Activated naive CD8-positive, alpha-beta T cell treated with anti-CD3 and anti-CD28 coated beads, Interleukin-2, amount 50 U/mL, for 24 hours (primary cell): Measurements from ENCODE around the gene SMIM8.

ENCODE experiments used
- ATAC-seq: fragments of 150-1000 bp; cut with Tn5 transposase; one replicate; pipeline ENCODE4 v1.10.0; 2021
- DNase-seq: peaks from one replicate; pipeline ENCODE4 v3.0.0; 2021
- H3K27ac Mint-ChIP-seq: one replicate; pipeline ENCODE4 v1.8.0; 2021; ENCODE audit warnings: mild to moderate bottlenecking, mixed read lengths
- H3K27me3 Mint-ChIP-seq: one replicate; pipeline ENCODE4 v1.8.0; 2021; ENCODE audit warnings: mixed read lengths
- H3K36me3 Mint-ChIP-seq: one replicate; pipeline ENCODE4 v1.8.0; 2021; ENCODE audit warnings: low read depth, mixed read lengths
- H3K4me1 Mint-ChIP-seq: one replicate; pipeline ENCODE4 v1.8.0; 2021; ENCODE audit warnings: mixed read lengths
- H3K4me3 Mint-ChIP-seq: one replicate; pipeline ENCODE4 v1.8.0; 2021; ENCODE audit warnings: mild to moderate bottlenecking, moderate library complexity, mixed read lengths
- H3K9me3 Mint-ChIP-seq: one replicate; pipeline ENCODE4 v1.8.0; 2021; ENCODE audit warnings: mixed read lengths

SMIM8 gene

GRCh38 chr6:87349896-87350295 is 27.5 kb downstream of the SMIM8 start:
- Mint-ChIP-seq H3K4me3 (no peak overlapping the region), H3K9me3 (no peaks in the 10 kb centered on the region), H3K27ac (no peak overlapping the region), H3K36me3 (peaks cover 4% of the 10 kb centered on the region), H3K27me3 (no peaks in the 10 kb centered on the region), H3K4me1 (no peaks in the 10 kb centered on the region)
- DNase-seq: no peak
- no peak for ATAC-seq

- DNase-seq: no peak
- no peaks in the 10 kb centered on the region for H3K27me3 Mint-ChIP-seq
- no peak overlapping the region for H3K27ac Mint-ChIP-seq
- no peaks in the 10 kb centered on the region for H3K9me3 Mint-ChIP-seq
- no peak for ATAC-seq
- no peaks in the 10 kb centered on the region for H3K4me1 Mint-ChIP-seq
- H3K36me3 Mint-ChIP-seq: no peaks in the 10 kb centered on the region
- H3K4me3 Mint-ChIP-seq: no peak overlapping the region
These were observed 28.1 kb downstream of the SMIM8 start for GRCh38 chr6:87350516-87350915.

- no peak for ATAC-seq
- H3K36me3 Mint-ChIP-seq: no peaks in the 10 kb centered on the region
- H3K9me3 Mint-ChIP-seq: no peaks in the 10 kb centered on the region
- no peaks in the 10 kb centered on the region for H3K4me1 Mint-ChIP-seq
- no peaks in the 10 kb centered on the region for H3K27me3 Mint-ChIP-seq
- DNase-seq: no peak
- H3K27ac Mint-ChIP-seq: no peak overlapping the region
- H3K4me3 Mint-ChIP-seq: no peak overlapping the region
These were observed 29.2 kb downstream of the SMIM8 start for GRCh38 chr6:87351583-87351982.

- H3K4me3 Mint-ChIP-seq: no peak overlapping the region
These were observed 33.8 kb downstream of the SMIM8 start for GRCh38 chr6:87356181-87356580.

GRCh38 chr6:87357479-87358196 is 35.2 kb downstream of the SMIM8 start:
- Mint-ChIP-seq H3K9me3 (no peaks in the 10 kb centered on the region), H3K4me3 (no peak overlapping the region), H3K36me3 (no peaks in the 10 kb centered on the region), H3K27ac (no peak overlapping the region), H3K27me3 (no peaks in the 10 kb centered on the region), H3K4me1 (no peaks in the 10 kb centered on the region)
- DNase-seq (no peak), ATAC-seq (no peak)

More at GRCh38 chr6:87356181-87356580, 33.8 kb downstream of the SMIM8 start:
- H3K9me3 Mint-ChIP-seq: no peaks in the 10 kb centered on the region
- ATAC-seq (no peak), DNase-seq (no peak)
- H3K4me1 Mint-ChIP-seq: no peaks in the 10 kb centered on the region
- H3K36me3 Mint-ChIP-seq: no peaks in the 10 kb centered on the region
- H3K27ac Mint-ChIP-seq: no peak overlapping the region
- H3K27me3 Mint-ChIP-seq: no peaks in the 10 kb centered on the region

GRCh38 chr6:87364602-87365252 is 42.3 kb downstream of the SMIM8 start:
- Mint-ChIP-seq H3K36me3 (no peaks in the 10 kb centered on the region), H3K27me3 (no peaks in the 10 kb centered on the region), H3K4me3 (no peak overlapping the region), H3K27ac (no peak overlapping the region), H3K4me1 (no peaks in the 10 kb centered on the region), H3K9me3 (peaks cover 5% of the 10 kb centered on the region)
- DNase-seq (no peak), ATAC-seq (no peak)

- Mint-ChIP-seq H3K4me3 (no peak overlapping the region), H3K36me3 (no peaks in the 10 kb centered on the region), H3K27ac (no peak overlapping the region), H3K27me3 (no peaks in the 10 kb centered on the region), H3K4me1 (no peaks in the 10 kb centered on the region), H3K9me3 (peaks cover 5% of the 10 kb centered on the region)
- no peak for ATAC-seq
- no peak for DNase-seq
These were observed 43.9 kb downstream of the SMIM8 start for GRCh38 chr6:87366072-87366827.

GRCh38 chr6:87366899-87367298 is 44.5 kb downstream of the SMIM8 start:
- Mint-ChIP-seq H3K9me3 (peaks cover 5% of the 10 kb centered on the region), H3K4me3 (no peak overlapping the region), H3K27me3 (no peaks in the 10 kb centered on the region), H3K36me3 (no peaks in the 10 kb centered on the region), H3K4me1 (no peaks in the 10 kb centered on the region), H3K27ac (no peak overlapping the region)
- ATAC-seq: no peak
- no peak for DNase-seq

GRCh38 chr6:87373377-87373776 is 51.0 kb downstream of the SMIM8 start:
- no peak for ATAC-seq

GRCh38 chr6:87375315-87375714 is 52.9 kb downstream of the SMIM8 start:
- Mint-ChIP-seq H3K36me3 (peaks cover 4% of the 10 kb centered on the region), H3K27me3 (no peaks in the 10 kb centered on the region), H3K4me3 (no peak overlapping the region), H3K27ac (no peak overlapping the region), H3K4me1 (no peaks in the 10 kb centered on the region), H3K9me3 (no peaks in the 10 kb centered on the region)
- ATAC-seq: no peak
- no peak for DNase-seq

More at GRCh38 chr6:87373377-87373776, 51.0 kb downstream of the SMIM8 start:
- Mint-ChIP-seq H3K9me3 (no peaks in the 10 kb centered on the region), H3K27ac (no peak overlapping the region), H3K36me3 (peaks cover 2% of the 10 kb centered on the region), H3K27me3 (no peaks in the 10 kb centered on the region), H3K4me3 (no peak overlapping the region), H3K4me1 (no peaks in the 10 kb centered on the region)
- DNase-seq: no peak

GRCh38 chr6:87376643-87377042 is 54.3 kb downstream of the SMIM8 start:
- Mint-ChIP-seq H3K4me3 (no peak overlapping the region), H3K9me3 (no peaks in the 10 kb centered on the region), H3K27ac (no peak overlapping the region), H3K27me3 (no peaks in the 10 kb centered on the region), H3K36me3 (peaks cover 4% of the 10 kb centered on the region), H3K4me1 (no peaks in the 10 kb centered on the region)
- DNase-seq (no peak), ATAC-seq (no peak)

GRCh38 chr6:87378947-87379346 is 56.6 kb downstream of the SMIM8 start:
- DNase-seq (no peak), ATAC-seq (no peak)
- H3K36me3 Mint-ChIP-seq: peaks cover 2% of the 10 kb centered on the region
- no peak overlapping the region for H3K4me3 Mint-ChIP-seq
- no peaks in the 10 kb centered on the region for H3K9me3 Mint-ChIP-seq
- H3K27ac Mint-ChIP-seq: no peak overlapping the region
- no peaks in the 10 kb centered on the region for H3K27me3 Mint-ChIP-seq
- no peaks in the 10 kb centered on the region for H3K4me1 Mint-ChIP-seq

GRCh38 chr6:87382861-87383260 is 60.5 kb downstream of the SMIM8 start:
- Mint-ChIP-seq H3K27me3 (no peaks in the 10 kb centered on the region), H3K4me3 (no peak overlapping the region), H3K27ac (no peak overlapping the region), H3K9me3 (no peaks in the 10 kb centered on the region), H3K36me3 (peaks cover 2% of the 10 kb centered on the region), H3K4me1 (no peaks in the 10 kb centered on the region)
- DNase-seq (no peak), ATAC-seq (no peak)

- peaks cover 2% of the 10 kb centered on the region for H3K36me3 Mint-ChIP-seq
- no peak for ATAC-seq
These were observed 61.6 kb downstream of the SMIM8 start for GRCh38 chr6:87384038-87384437.

GRCh38 chr6:87384449-87384848 is 62.1 kb downstream of the SMIM8 start:
- Mint-ChIP-seq H3K9me3 (no peaks in the 10 kb centered on the region), H3K27me3 (no peaks in the 10 kb centered on the region), H3K27ac (no peak overlapping the region), H3K4me3 (no peak overlapping the region), H3K36me3 (peaks cover 2% of the 10 kb centered on the region), H3K4me1 (no peaks in the 10 kb centered on the region)
- ATAC-seq (no peak), DNase-seq (no peak)

More at GRCh38 chr6:87384038-87384437, 61.6 kb downstream of the SMIM8 start:
- Mint-ChIP-seq H3K27me3 (no peaks in the 10 kb centered on the region), H3K4me1 (no peaks in the 10 kb centered on the region), H3K4me3 (no peak overlapping the region), H3K9me3 (no peaks in the 10 kb centered on the region), H3K27ac (no peak overlapping the region)
- no peak for DNase-seq
